ENCODE data around the gene HS3ST3B1.

The HS3ST3B1 gene

DNA sequence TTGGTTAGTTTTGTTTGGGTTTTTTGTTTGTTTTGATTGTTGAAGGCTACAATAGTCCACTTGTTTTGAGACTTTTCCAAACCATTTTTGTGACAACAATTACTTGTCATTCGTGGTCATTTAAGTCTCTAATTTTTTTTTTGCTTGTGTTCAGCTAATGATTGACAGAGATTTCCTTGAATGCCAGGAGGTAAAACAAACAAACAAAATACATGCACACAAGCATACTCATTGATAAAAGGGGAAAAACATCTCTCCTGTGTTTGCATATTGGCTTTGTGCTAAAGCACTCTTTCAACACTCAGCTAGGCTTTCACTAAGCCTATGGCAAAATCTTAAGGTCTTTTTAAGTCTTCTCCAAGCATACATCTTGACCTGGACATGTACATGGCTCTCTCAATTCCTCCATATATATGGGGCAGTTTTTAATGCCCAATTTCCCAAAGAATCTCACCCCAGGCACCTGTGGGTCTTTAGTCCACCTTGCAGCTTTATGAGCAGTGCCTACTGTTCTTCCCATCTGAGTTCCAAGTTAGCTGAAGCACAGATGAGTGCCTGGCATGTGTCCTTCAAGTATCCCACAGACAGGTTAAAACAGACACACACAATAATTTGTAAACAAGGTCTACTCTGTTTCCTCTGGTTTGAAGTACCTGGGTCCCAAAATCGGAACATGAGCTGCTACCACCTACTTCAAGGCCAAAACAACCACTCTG, 24.2 kb upstream of the HS3ST3B1 start:
- H3K27me3 ChIP-seq: peaks cover 9% of the 10 kb centered on the region
- no peaks in the 10 kb centered on the region for H3K4me1 ChIP-seq (ENCODE audit: control insufficient read depth in 1 of 2, insufficient read depth in 1 of 2, low read depth in 1 of 2, low read length in 1 of 2)
- no peak overlapping the region for H3K27ac ChIP-seq
- TF ChIP-seq, protein P1, sequence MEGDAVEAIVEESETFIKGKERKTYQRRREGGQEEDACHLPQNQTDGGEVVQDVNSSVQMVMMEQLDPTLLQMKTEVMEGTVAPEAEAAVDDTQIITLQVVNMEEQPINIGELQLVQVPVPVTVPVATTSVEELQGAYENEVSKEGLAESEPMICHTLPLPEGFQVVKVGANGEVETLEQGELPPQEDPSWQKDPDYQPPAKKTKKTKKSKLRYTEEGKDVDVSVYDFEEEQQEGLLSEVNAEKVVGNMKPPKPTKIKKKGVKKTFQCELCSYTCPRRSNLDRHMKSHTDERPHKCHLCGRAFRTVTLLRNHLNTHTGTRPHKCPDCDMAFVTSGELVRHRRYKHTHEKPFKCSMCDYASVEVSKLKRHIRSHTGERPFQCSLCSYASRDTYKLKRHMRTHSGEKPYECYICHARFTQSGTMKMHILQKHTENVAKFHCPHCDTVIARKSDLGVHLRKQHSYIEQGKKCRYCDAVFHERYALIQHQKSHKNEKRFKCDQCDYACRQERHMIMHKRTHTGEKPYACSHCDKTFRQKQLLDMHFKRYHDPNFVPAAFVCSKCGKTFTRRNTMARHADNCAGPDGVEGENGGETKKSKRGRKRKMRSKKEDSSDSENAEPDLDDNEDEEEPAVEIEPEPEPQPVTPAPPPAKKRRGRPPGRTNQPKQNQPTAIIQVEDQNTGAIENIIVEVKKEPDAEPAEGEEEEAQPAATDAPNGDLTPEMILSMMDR (IDR thresholded peaks at IDR 0.05): no peak
- H3K36me3 ChIP-seq: no peaks in the 10 kb centered on the region
- H3K9me3 ChIP-seq: no peaks in the 10 kb centered on the region
- H3K4me3 ChIP-seq (ENCODE audit: low read depth in 1 of 2, low read length in 1 of 2): no peak overlapping the region

DNA sequence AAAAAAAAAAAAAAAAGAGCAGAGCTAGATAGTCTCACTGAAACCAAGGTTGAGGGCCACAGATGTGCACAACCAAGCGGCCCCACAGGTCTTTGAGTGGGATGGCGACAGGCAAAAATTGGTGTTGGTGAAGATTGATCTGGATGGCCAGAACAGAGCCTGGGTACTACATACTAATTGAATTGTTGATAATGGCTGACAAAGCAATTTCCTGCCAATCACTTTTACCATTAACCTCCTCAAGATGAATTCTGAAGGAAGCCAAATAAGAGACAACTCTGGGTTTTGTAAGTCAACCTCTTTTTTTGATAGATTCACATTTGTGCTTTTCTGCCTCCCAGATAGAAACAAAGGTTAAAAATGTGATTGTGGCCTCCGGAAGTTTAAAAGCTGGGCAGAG, 19.4 kb upstream of the HS3ST3B1 start:
- H3K4me1 ChIP-seq (ENCODE audit: control insufficient read depth in 1 of 2, insufficient read depth in 1 of 2, low read depth in 1 of 2, low read length in 1 of 2): no peaks in the 10 kb centered on the region
- no peak overlapping the region for H3K4me3 ChIP-seq (ENCODE audit: low read depth in 1 of 2, low read length in 1 of 2)
- no peaks in the 10 kb centered on the region for H3K36me3 ChIP-seq
- H3K27me3 ChIP-seq: peaks cover 28% of the 10 kb centered on the region
- TF ChIP-seq, protein P1 (IDR thresholded peaks at IDR 0.05): no peak
- H3K9me3 ChIP-seq: no peaks in the 10 kb centered on the region
- H3K27ac ChIP-seq: no peak overlapping the region

- H3K4me3 ChIP-seq (ENCODE audit: low read depth in 1 of 2, low read length in 1 of 2): no peak overlapping the region
- no peak overlapping the region for H3K27ac ChIP-seq
- TF ChIP-seq, protein P1 (IDR thresholded peaks at IDR 0.05): no peak
- no peaks in the 10 kb centered on the region for H3K36me3 ChIP-seq
- no peaks in the 10 kb centered on the region for H3K4me1 ChIP-seq (ENCODE audit: control insufficient read depth in 1 of 2, insufficient read depth in 1 of 2, low read depth in 1 of 2, low read length in 1 of 2)
- peaks cover 19% of the 10 kb centered on the region for H3K27me3 ChIP-seq
- no peaks in the 10 kb centered on the region for H3K9me3 ChIP-seq
These were observed 18.2 kb upstream of the HS3ST3B1 start for GRCh38 chr17:14282726-14283125.

DNA sequence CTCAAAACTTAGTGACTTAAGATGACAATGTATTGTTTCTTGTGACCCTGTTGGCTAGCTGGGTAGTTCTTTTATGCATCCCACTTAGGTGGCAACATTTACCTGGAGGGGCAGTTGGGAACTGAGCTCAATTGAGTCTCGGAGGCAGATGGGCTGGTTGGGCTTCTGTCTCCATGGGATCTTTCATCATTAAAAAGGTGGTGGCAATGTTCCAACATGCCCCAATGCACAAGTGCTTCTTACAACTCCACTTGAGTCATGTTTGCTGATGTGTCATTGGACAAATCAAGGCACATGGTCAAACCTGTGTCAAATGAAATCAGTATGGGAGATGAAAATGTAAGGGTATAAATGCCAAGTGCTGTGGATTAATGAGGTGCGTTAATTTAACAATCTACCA, 11.7 kb upstream of the HS3ST3B1 start:
- no peak overlapping the region for H3K27ac ChIP-seq

GRCh38 chr17:14294876-14295275, 6.0 kb upstream of the HS3ST3B1 start:
- Histone ChIP-seq H3K9me3 (no peaks in the 10 kb centered on the region), H3K36me3 (no peaks in the 10 kb centered on the region), H3K27me3 (peaks cover 77% of the 10 kb centered on the region), H3K4me3 (ENCODE audit: low read depth in 1 of 2, low read length in 1 of 2) (no peak overlapping the region), H3K27ac (no peak overlapping the region), H3K4me1 (ENCODE audit: control insufficient read depth in 1 of 2, insufficient read depth in 1 of 2, low read depth in 1 of 2, low read length in 1 of 2) (peaks cover 23 to 25% of the 10 kb centered on the region in 2 experiments)
- TF ChIP-seq, protein P1 (IDR thresholded peaks at IDR 0.05): no peak

More for the DNA sequence above, 11.7 kb upstream of the HS3ST3B1 start:
- Histone ChIP-seq H3K36me3 (no peaks in the 10 kb centered on the region), H3K9me3 (no peaks in the 10 kb centered on the region), H3K27me3 (peaks cover 48% of the 10 kb centered on the region), H3K4me3 (ENCODE audit: low read depth in 1 of 2, low read length in 1 of 2) (no peak overlapping the region), H3K4me1 (ENCODE audit: control insufficient read depth in 1 of 2, insufficient read depth in 1 of 2, low read depth in 1 of 2, low read length in 1 of 2) (no peaks in the 10 kb centered on the region)
- TF ChIP-seq, protein P1 (IDR thresholded peaks at IDR 0.05): no peak

Data from neutrophil (primary cell).